GM12874 (cell line): ENCODE data around the gene FLT3.
A peak's percentile ranks its signal among the peaks of the same experiment; 100 is the strongest.

ENCODE experiments used
- TF ChIP-seq, protein P1 (sequence below): IDR thresholded peaks from 2 replicates; pipeline ENCODE4 v1.5.1; 2011; ENCODE audit warnings: low read depth, mild to moderate bottlenecking, control low read depth, low read length, moderate library complexity; ENCODE audit not compliant: insufficient read depth

The FLT3 gene

DNA sequence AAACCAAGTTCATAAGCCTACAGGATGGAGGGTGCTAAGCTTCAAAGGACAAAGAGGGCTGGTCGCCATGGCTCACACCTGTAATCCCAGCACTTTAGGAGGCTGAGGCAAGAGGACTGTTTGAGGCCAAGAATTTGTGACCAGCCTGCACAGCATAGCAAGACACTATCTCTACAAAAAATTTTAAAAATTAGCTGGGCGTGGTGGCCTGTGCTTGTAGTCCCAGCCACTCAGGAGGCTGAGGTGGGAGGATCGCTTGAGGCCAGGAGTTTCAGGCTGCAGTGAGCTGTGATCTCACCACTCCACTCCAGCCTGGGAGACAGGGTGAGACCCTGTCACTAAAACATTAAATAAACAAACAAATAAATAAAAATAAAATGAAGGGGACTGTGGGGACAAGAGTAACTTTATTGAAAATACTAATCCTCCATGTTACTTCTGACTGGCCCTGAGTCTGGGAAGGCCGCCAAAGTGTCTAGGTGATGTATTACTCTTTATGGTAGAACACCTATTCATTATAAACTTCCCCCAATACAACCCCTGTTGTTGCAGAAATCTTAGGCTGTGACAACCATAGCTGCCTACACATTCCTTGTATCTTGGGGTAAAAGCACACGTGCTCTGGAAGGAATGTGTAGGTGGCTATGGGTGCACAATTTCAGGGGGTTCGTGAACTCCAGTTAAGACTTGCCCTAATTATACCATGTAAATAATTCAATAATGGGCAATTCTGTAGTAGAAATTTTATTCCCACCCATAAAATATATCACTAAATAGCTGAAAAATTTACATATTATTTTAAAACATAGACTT, 97.3 kb downstream of the FLT3 start:
- TF ChIP-seq, protein P1, sequence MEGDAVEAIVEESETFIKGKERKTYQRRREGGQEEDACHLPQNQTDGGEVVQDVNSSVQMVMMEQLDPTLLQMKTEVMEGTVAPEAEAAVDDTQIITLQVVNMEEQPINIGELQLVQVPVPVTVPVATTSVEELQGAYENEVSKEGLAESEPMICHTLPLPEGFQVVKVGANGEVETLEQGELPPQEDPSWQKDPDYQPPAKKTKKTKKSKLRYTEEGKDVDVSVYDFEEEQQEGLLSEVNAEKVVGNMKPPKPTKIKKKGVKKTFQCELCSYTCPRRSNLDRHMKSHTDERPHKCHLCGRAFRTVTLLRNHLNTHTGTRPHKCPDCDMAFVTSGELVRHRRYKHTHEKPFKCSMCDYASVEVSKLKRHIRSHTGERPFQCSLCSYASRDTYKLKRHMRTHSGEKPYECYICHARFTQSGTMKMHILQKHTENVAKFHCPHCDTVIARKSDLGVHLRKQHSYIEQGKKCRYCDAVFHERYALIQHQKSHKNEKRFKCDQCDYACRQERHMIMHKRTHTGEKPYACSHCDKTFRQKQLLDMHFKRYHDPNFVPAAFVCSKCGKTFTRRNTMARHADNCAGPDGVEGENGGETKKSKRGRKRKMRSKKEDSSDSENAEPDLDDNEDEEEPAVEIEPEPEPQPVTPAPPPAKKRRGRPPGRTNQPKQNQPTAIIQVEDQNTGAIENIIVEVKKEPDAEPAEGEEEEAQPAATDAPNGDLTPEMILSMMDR: no peak

DNA sequence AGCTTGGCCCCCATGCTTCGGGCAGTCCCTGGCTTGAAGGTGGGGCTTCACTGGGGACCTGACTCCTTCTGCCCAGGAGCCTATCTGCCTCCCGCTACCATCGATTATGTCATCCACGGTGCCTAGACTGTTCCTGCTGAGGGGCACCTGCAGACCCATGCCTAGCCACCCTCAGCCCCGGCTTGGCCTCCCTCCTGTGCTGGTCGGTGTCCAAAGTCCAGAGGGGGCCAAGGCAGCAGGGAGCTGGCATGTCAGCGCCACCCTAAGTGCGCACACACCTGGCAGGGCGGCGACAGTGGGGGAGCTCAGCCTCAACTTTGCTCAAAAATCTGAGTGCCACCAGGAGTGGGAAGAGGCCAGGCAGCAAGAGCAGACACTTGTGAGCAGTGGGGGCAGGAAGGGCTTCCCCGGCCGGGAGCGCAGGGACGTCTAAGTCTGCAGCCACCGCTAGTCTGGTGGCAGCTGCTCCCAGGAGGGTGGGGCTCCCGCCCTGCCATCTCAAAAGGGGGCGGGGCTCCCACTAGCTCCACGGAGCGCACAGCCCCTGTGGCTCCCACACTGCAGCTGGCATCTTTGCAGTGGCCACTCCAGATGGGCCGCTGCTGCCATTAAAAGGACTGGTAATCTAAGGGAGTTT, 98.4 kb downstream of the FLT3 start:
- TF ChIP-seq, protein P1: no peak

DNA sequence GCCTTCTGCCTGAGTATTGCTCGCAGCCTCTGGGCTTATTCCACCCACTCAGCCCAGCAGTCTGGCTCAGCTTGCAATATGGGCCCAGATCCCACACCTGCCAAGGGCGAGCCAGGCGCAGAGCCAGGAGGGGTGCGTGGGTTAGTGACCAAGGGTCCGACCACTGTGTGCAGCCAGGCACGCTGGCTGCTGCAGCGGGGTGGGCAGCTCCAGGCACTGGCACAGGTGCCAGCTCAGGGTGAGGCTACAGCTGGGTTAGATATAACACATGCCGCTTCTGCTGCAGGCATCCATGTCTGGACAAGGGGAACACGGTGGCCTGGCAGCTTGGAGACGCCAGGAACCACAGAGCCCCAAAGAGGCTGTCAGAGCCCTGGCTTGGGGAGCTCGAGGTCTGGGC, 99.3 kb downstream of the FLT3 start:
- TF ChIP-seq, protein P1: no peak

DNA sequence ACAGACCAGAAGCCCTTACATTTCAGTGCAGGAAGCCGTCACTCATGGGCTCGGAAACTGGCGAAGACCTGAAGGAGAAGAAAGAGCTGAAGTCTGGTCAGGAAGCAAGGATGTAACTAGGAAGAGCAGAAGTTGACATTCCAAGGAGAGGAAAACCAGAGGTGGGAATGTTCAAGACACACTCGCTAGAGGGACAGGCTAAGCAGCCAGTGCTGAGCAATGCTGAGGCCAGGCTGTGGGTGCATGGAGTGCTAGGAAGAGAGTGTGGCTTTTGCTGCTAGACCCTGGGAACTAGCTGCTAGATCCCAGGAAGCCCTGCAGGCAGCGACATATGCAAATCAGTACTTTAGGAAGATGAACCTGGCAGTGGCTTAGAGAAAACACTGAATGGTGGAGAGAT, 99.8 kb downstream of the FLT3 start:
- TF ChIP-seq, protein P1: no peak

DNA sequence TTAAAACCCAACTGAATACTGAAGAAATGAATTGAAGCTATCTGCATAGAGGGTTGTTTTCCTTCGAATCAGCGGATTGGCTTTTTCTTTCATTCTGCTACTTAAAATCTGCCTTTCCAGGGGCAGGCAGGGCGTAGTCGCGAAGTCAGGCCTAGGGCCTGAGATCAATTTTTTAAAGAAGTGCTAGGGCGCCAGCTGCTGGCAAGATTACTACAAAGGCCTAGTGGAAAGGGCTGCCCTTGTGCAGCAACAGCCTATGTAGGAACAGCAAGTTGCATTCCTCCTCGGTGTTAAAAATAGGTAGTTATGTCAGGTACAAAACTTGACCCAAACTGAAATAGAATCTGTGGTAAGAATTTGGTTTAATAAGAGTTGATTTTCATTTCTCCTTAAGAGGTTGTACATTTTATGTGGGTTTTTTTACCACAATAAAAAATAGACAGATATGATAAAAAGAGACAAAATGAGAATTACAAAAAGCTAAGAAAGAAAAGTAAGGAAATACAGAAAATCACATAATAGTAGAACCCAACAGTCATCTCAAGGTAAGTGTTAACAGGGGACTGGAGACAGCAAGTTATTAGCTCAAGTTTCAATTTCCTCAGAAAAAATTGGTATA, 102.4 kb downstream of the FLT3 start:
- TF ChIP-seq, protein P1: peak; percentile 62

DNA sequence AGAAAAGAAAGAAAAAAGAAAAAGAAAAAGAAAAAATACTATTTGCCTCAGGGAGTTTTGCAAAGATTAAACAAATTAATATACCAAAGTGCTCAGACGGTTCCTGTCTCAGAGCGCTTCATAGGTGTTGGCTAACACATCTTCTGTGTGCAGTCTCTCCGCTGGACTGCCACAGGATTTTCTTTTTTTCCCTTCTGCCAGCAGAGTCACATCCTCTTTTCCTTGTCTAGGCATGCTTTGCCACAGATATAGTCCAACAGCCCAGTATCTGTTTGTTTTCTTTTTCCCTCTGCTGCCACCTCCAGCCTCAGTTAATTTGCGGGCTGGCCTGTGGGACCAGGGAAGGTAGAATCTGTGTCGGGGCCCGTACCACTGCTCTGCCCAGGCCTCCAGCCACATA, 108.5 kb downstream of the FLT3 start:
- TF ChIP-seq, protein P1: no peak

DNA sequence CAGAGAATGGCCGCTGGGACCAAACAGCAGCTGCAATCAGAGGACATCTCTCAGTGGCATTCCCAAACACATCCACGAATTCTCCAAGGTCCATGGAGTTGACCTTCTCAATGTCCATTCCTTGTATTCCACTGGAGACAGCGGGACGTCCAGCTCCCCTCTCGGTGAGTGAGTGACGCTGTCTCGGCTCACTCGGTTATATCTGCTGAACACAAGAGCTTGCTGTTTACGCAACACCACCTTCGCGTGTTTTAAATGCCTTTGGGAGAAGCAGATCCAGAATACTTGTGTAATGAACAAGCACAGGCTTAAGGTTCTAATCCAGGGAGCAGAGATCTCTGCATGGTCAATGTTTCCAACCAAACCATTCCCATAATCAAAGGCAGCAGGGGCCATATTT, 111.9 kb downstream of the FLT3 start, which contains the start of gene URAD:
Gene URAD (minus strand): TSS at position 174 of the 400 bp plus-strand sequence. CDS start 56 bp downstream, at position 118.
- TF ChIP-seq, protein P1: no peak
